GM12892 (cell line): Measurements from ENCODE around the gene GRIN2C.

Source experiments
- POLR2A ChIP-seq: IDR thresholded peaks from 2 replicates; pipeline ENCODE4 v1.6.1; 2011; ENCODE audit warnings: low read depth, low read length, control low read depth
- POLR2AphosphoS5 ChIP-seq: IDR thresholded peaks from 2 replicates; pipeline ENCODE4 v1.6.1; 2011; ENCODE audit warnings: low read depth, low read length, control low read depth

GRCh38 chr17:74877592-74878548 is 18.2 kb upstream of the GRIN2C start:
- TF ChIP-seq POLR2AphosphoS5 (no peak), POLR2A (no peak)
